K562 (cell line): ENCODE results near the gene RAD54L. TPM values are rescaled to one million over a fixed set of nuclear protein-coding genes. Genes with fewer than 3 reads are reported as not detected.

ENCODE experiments used
- ATAC-seq: fragments of 200-7000 bp; cut with Tn5 transposase; 3 replicates; pipeline ENCODE4 v1.9.1; 2020; ENCODE audit warnings: moderate library complexity
- BruUV-seq: library from RNA; stranded (reverse); fragments of 400-500 nt; replicated peaks from 2 replicates; lab custom pipeline; 2021; lab: Mats Ljungman, UMichigan
- CTCF ChIA-PET: fragments of 300-600 bp; formaldehyde crosslinking; extraction: SDS; loops from one replicate; lab custom pipeline; 2021; ENCODE audit warnings: low intra/inter-chr PET ratio; lab: Yijun Ruan, JAX
- POLR2A ChIA-PET: fragments of 300-600, 350-650 bp; sonication (Branson Sonifier 250); formaldehyde crosslinking; extraction: SDS; loops from one replicate; lab custom pipeline; 2021; ENCODE audit warnings: antibody characterized with exemption, inconsistent platforms; lab: Yijun Ruan, JAX
- DNase-seq, 4 experiments: peaks; one replicate each; pipeline versions ENCODE4 v3.0.0 to v3.0.0-alpha.2; 2011 to 2018; ENCODE audit warnings: low spot score in 3 of 4, mixed read lengths in 3 of 4; ENCODE audit errors: extremely low read depth in 1 of 4
- FAIRE-seq: peaks from 2 replicates; lab custom pipeline; 2011; peaks lifted over from hg19 to GRCh38; lab: Jason Lieb, UNC
- H2AFZ ChIP-seq: 2 replicates; pipeline ENCODE4 v1.6.0; 2011; ENCODE audit warnings: low read depth, low read length, control low read depth, inconsistent platforms
- H3K27ac ChIP-seq: fragments of 200-600 bp; 3 replicates; pipeline ENCODE4 v1.8.0; 2011; ENCODE audit warnings: low read depth, mild to moderate bottlenecking, control low read depth, inconsistent platforms, low read length, moderate library complexity, mixed read lengths; ENCODE audit errors: extremely low read depth
- H3K27me3 ChIP-seq, 2 experiments: fragments of 300-600 bp in 1 of 2; 2 replicates in 1 of 2; 3 replicates in 1 of 2; pipeline versions ENCODE4 v1.6.0 to v1.8.0; 2011; ENCODE audit warnings: inconsistent platforms in 2 of 2, low read length in 2 of 2, mild to moderate bottlenecking in 1 of 2, mixed read lengths in 1 of 2, moderate library complexity in 1 of 2; ENCODE audit not compliant: control insufficient read depth in 2 of 2, insufficient read depth in 2 of 2
- H3K36me3 ChIP-seq: fragments of 300-600 bp; 3 replicates; pipeline ENCODE4 v1.8.0; 2011; ENCODE audit warnings: mild to moderate bottlenecking, low read length, inconsistent platforms; ENCODE audit not compliant: control insufficient read depth, insufficient read depth
- H3K4me1 ChIP-seq, 2 experiments: fragments of 200-600 bp in 1 of 2; replicated peaks in 1 of 2; 2 replicates in 1 of 2; 3 replicates in 1 of 2; pipeline versions ENCODE4 v1.5.1 to v1.8.0; 2011; ENCODE audit warnings: inconsistent platforms in 2 of 2, low read length in 2 of 2, mild to moderate bottlenecking in 1 of 2, mixed read lengths in 1 of 2, moderate library complexity in 1 of 2; ENCODE audit not compliant: control insufficient read depth in 2 of 2, insufficient read depth in 2 of 2
- H3K4me2 ChIP-seq: 2 replicates; pipeline ENCODE4 v1.6.1; 2011; ENCODE audit warnings: low read length, control low read depth, inconsistent platforms, mixed read lengths; ENCODE audit not compliant: insufficient read depth
- H3K4me3 ChIP-seq: fragments of 200-600 bp; sonication (generic), shearing (Covaris generic); 2 replicates; pipeline ENCODE4 v1.5.1; 2016; ENCODE audit warnings: control low read depth, inconsistent platforms
- H3K79me2 ChIP-seq: fragments of 200-600 bp; 3 replicates; pipeline ENCODE4 v1.8.0; 2011; ENCODE audit warnings: low read length, inconsistent platforms; ENCODE audit not compliant: control insufficient read depth, insufficient read depth
- H3K9ac ChIP-seq, 2 experiments: 2 replicates each; pipeline versions ENCODE4 v1.6.0 to v1.6.1; 2011; ENCODE audit warnings: low read depth in 2 of 2, low read length in 2 of 2, control low read depth in 1 of 2, inconsistent platforms in 1 of 2, mild to moderate bottlenecking in 1 of 2, mixed read lengths in 1 of 2; ENCODE audit not compliant: insufficient read depth in 1 of 2
- H3K9me1 ChIP-seq: one replicate; pipeline ENCODE4 v1.6.0; 2011; ENCODE audit warnings: inconsistent platforms, mild to moderate bottlenecking, low read length, moderate library complexity; ENCODE audit not compliant: control insufficient read depth, insufficient read depth
- H3K9me3 ChIP-seq: replicated peaks from 2 replicates; pipeline ENCODE4 v1.5.1; 2011; ENCODE audit warnings: low read depth, low read length, inconsistent platforms; ENCODE audit not compliant: control insufficient read depth, insufficient read depth
- H4K20me1 ChIP-seq: replicated peaks from 2 replicates; pipeline ENCODE4 v1.6.1; 2011; ENCODE audit warnings: low read length, inconsistent platforms, mixed read lengths; ENCODE audit not compliant: control insufficient read depth, insufficient read depth
- CHD2 ChIP-seq: IDR thresholded peaks from 2 replicates; pipeline ENCODE4 v1.6.1; 2011; ENCODE audit warnings: low read depth, low read length
- FOSL1 ChIP-seq: fragments of 200-800 bp; sonication (Bioruptor generic); conservative IDR thresholded peaks from 2 replicates; pipeline ENCODE4 v1.6.1; 2016; ENCODE audit warnings: missing genetic modification characterization, missing compliant biosample characterization
- HOXB6 ChIP-seq: fragments of 250-450 bp; sonication (Bioruptor Pico); IDR thresholded peaks from 2 replicates; pipeline ENCODE4 v1.5.1; 2022; ENCODE audit warnings: mild to moderate bottlenecking, borderline replicate concordance
- JUN ChIP-seq, 2 experiments: sonication (generic) in 1 of 2; formaldehyde crosslinking in 1 of 2; IDR thresholded peaks; 2 replicates each; pipeline versions ENCODE4 v1.6.1 to v1.8.0; 2012 to 2022; ENCODE audit warnings: borderline replicate concordance in 2 of 2, mild to moderate bottlenecking in 2 of 2, improper control_type of control experiment in 1 of 2, low read depth in 1 of 2, low read length in 1 of 2, missing genetic modification reagents in 1 of 2
- KLF13 ChIP-seq: fragments of 450-650 bp; IDR thresholded peaks from 2 replicates; pipeline ENCODE4 v1.6.1; 2016; ENCODE audit warnings: missing genetic modification characterization, low read depth, mild to moderate bottlenecking, missing compliant biosample characterization, moderate library complexity, borderline replicate concordance
- KLF16 ChIP-seq: IDR thresholded peaks from 2 replicates; pipeline ENCODE4 v1.6.1; 2016; ENCODE audit warnings: antibody characterized with exemption
- LEF1 ChIP-seq: fragments of 450-650 bp; IDR thresholded peaks from 2 replicates; pipeline ENCODE4 v1.6.1; 2016; ENCODE audit warnings: mild to moderate bottlenecking
- RAD21 ChIP-seq, 2 experiments: fragments of 250-450 bp in 1 of 2; fragments of 450-650 bp in 1 of 2; sonication (Bioruptor Pico) in 1 of 2; formaldehyde crosslinking in 1 of 2; IDR thresholded peaks in 1 of 2; conservative IDR thresholded peaks in 1 of 2; 2 replicates each; pipeline versions ENCODE4 v1.4.0 to v1.8.0; 2020 to 2022; ENCODE audit warnings: mild to moderate bottlenecking in 2 of 2, moderate library complexity in 1 of 2
- SMARCA5 ChIP-seq: fragments of 450-650 bp; IDR thresholded peaks from 2 replicates; pipeline ENCODE4 v1.6.1; 2016
- SMC3 ChIP-seq: conservative IDR thresholded peaks from 2 replicates; pipeline ENCODE4 v1.6.1; 2011; ENCODE audit warnings: low read depth, low read length, improper control_type of control experiment; ENCODE audit not compliant: insufficient read depth
- TEAD4 ChIP-seq, 2 experiments: sonication (generic) in 1 of 2; formaldehyde crosslinking in 1 of 2; IDR thresholded peaks; 2 replicates each; pipeline versions ENCODE4 v1.6.1 to v1.8.0; 2012 to 2022; ENCODE audit warnings: borderline replicate concordance in 1 of 2, inconsistent platforms in 1 of 2, low read length in 1 of 2, mild to moderate bottlenecking in 1 of 2, missing genetic modification reagents in 1 of 2
- XRCC5 ChIP-seq: fragments of 200-400 bp; formaldehyde crosslinking; IDR thresholded peaks from 2 replicates; pipeline ENCODE4 v1.6.1; 2017; ENCODE audit warnings: low read depth, mild to moderate bottlenecking, low read length
- YY1 ChIP-seq, 3 experiments: IDR thresholded peaks; 2 replicates each; pipeline ENCODE4 v1.6.1; 2011; ENCODE audit warnings: low read length in 2 of 3, mild to moderate bottlenecking in 2 of 3, moderate library complexity in 2 of 3, borderline replicate concordance in 1 of 3, control low read depth in 1 of 3, low read depth in 1 of 3; ENCODE audit not compliant: insufficient read depth in 3 of 3, insufficient replicate concordance in 2 of 3, control insufficient read depth in 1 of 3, insufficient read length in 1 of 3; ENCODE audit errors: extremely low read depth in 1 of 3
- ZNF174 ChIP-seq: fragments of 250-450 bp; sonication (Bioruptor Pico); IDR thresholded peaks from 2 replicates; pipeline ENCODE4 v1.4.0; 2020; ENCODE audit warnings: mild to moderate bottlenecking
- ZNF3 ChIP-seq: fragments of 250-450 bp; sonication (Bioruptor Pico); IDR thresholded peaks from 2 replicates; pipeline ENCODE4 v1.5.0; 2021; ENCODE audit warnings: mild to moderate bottlenecking, moderate library complexity
- WGBS: fragments of 100-300 bp; shearing (Covaris generic); methylation state at CpG from one replicate; pipeline ENCODE4 v1.1.6; 2016; ENCODE audit warnings: low coverage, mixed read lengths; ENCODE audit not compliant: insufficient coverage; ENCODE audit errors: missing lambda C conversion rate; 5-methylcytosine and 5-hydroxymethylcytosine counted together
- in situ Hi-C: fragments of 300-500 bp; cut with MboI; formaldehyde crosslinking; loops from 4 replicates; pipeline ENCODE4 v1.15.0; 2018; ENCODE audit warnings: inconsistent platforms, mixed read lengths
- intact Hi-C: fragments of 100-400 bp; cut with micrococcal nuclease; formaldehyde crosslinking; loops from 2 replicates; pipeline ENCODE4 v1.14.2; 2022
- polyA plus RNA-seq, 8 experiments: library from polyadenylated mRNA; depleted of rRNA in 4 of 8; stranded (reverse) in 5 of 8; unstranded in 3 of 8; fragments of >200 nt; fragmentation: Nextera tagmentation in 2 of 8; fragmentation: Illumina TruSeq in 1 of 8; extraction: Ambion mirVana in 2 of 8; extraction: Trizol in 1 of 8; gene quantifications; 2 replicates each; pipeline versions ENCODE4 v1.2.1 to v1.2.3, GENCODE V29; 2011 to 2014; ENCODE audit warnings: inconsistent platforms in 1 of 8, missing spikeins in 1 of 8
- total RNA-seq, 7 experiments: library from RNA; depleted of rRNA in 6 of 7; stranded (reverse); fragments of >200 nt in 6 of 7; fragmentation: Illumina TruSeq in 2 of 7; extraction: Trizol in 2 of 7; gene quantifications; 2 replicates each; pipeline versions ENCODE4 v1.2.1 to v1.2.3, GENCODE V29; 2011 to 2021; ENCODE audit warnings: low replicate concordance in 1 of 7
- TF ChIP-seq, protein P1 (sequence below): sonication (generic); formaldehyde crosslinking; IDR thresholded peaks from 2 replicates; pipeline ENCODE4 v1.8.1; 2023; ENCODE audit warnings: mild to moderate bottlenecking, missing genetic modification reagents
- TF ChIP-seq, protein P2 (sequence below): sonication (generic); formaldehyde crosslinking; IDR thresholded peaks from 2 replicates; pipeline ENCODE4 v1.8.0; 2022; ENCODE audit warnings: missing genetic modification reagents, mild to moderate bottlenecking, moderate library complexity, borderline replicate concordance

RAD54L gene
- total and polyA plus RNA-seq, 9 of the 15 experiments (the other 6 are each of a cell fraction or from before 2014, with no cell fraction given), result 17.9 to 92.3 (median 37.5) TPM

DNA sequence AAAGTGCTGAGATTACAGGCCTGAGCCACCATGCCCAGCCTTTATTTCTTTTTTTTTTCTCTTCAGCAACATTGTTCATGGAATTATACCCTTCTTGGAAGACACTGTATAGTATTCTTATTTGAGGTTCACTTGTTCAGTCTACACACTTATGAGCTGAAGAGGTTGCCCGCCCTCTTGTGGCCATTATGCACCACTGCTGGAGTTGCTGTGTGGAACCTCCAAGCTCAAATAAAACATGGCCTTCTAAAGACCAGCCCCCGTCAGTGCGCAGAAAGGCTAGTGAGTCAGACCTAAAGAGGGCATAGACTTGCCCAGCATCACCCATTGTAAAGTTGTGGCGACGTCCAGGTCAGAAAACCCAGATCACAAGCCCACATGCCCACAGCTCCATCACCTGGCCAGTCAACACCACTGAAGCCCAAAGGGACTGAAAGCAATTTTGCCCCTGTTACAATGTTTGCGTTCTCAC lies 24.1 kb upstream of the RAD54L start:
- Histone ChIP-seq H3K4me2 (peak overlapping the region; percentile 53; the same call in 1 of the 2 replicates), H2AFZ (peak overlapping the region; percentile 85), H3K9me3 (no peaks in the 10 kb centered on the region), H3K36me3 (no peaks in the 10 kb centered on the region), H3K27ac (no peak overlapping the region), H4K20me1 (no peaks in the 10 kb centered on the region), H3K4me1 (peaks cover 0 to 5% of the 10 kb centered on the region in 2 experiments; a peak in 2 of 5 replicates), H3K79me2 (no peaks in the 10 kb centered on the region), H3K4me3 (no peak overlapping the region), H3K27me3 (no peaks in the 10 kb centered on the region), H3K9ac (peak overlapping the region in 1 of 2 experiments; percentile 1; a peak in 2 of 4 replicates), H3K9me1 (no peaks in the 10 kb centered on the region)
- in situ Hi-C loops (no loop called here), intact Hi-C loops (loop anchor here (1.0 to 2.0 kb wide), 3 partner anchors 25 to 186 kb away; partner anchors contain the start of gene POMGNT1)
- FAIRE-seq, result peak; percentile 96
- ATAC-seq, result peak; percentile 97
- BruUV-seq, result no TSS peak
- peak; percentile 69 to 91 (median 77) for DNase-seq
- POLR2A ChIA-PET, result interaction anchor here (0.7 to 3.3 kb wide), 17 partner anchors 8 to 538 kb away, joined by 3 to 19 read pairs (median 4); partner anchors contain the start of genes GPBP1L1, PIK3R3, POMGNT1 and RAD54L
- CTCF ChIA-PET, result interaction anchor here (0.6 to 4.6 kb wide), 4 partner anchors 39 to 187 kb away, joined by 3 to 44 read pairs (median 18); no protein-coding TSS in a partner anchor
- 6% methylated on average over 6 of the region's 6 CpGs for whole genome bisulfite sequencing
- 0 out of 2 replicates have a peak, but pooled peaks have one; percentile 19 for TF ChIP-seq FOSL1 (tag)
- no peak for TF ChIP-seq HOXB6 (CRISPR knock-in tag)
- peak; percentile 95 for TF ChIP-seq ZNF3
- peak; percentile 2; the same call in 1 of the 2 replicates for TF ChIP-seq SMARCA5
- TF ChIP-seq, protein P1, sequence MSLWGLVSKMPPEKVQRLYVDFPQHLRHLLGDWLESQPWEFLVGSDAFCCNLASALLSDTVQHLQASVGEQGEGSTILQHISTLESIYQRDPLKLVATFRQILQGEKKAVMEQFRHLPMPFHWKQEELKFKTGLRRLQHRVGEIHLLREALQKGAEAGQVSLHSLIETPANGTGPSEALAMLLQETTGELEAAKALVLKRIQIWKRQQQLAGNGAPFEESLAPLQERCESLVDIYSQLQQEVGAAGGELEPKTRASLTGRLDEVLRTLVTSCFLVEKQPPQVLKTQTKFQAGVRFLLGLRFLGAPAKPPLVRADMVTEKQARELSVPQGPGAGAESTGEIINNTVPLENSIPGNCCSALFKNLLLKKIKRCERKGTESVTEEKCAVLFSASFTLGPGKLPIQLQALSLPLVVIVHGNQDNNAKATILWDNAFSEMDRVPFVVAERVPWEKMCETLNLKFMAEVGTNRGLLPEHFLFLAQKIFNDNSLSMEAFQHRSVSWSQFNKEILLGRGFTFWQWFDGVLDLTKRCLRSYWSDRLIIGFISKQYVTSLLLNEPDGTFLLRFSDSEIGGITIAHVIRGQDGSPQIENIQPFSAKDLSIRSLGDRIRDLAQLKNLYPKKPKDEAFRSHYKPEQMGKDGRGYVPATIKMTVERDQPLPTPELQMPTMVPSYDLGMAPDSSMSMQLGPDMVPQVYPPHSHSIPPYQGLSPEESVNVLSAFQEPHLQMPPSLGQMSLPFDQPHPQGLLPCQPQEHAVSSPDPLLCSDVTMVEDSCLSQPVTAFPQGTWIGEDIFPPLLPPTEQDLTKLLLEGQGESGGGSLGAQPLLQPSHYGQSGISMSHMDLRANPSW (CRISPR knock-in tag), result no peak
- TF ChIP-seq JUN (IDR thresholded peaks at IDR 0.05; ENCODE audit: borderline replicate concordance, low read depth, low read length), result 0 out of 2 replicates have a peak, but pooled peaks have one; percentile 22
- TF ChIP-seq JUN (CRISPR knock-in tag; IDR thresholded peaks at IDR 0.05; ENCODE audit: borderline replicate concordance), result no peak
- TF ChIP-seq RAD21 (CRISPR knock-in tag; conservative IDR thresholded peaks at IDR 0.05 in 1 of 2, IDR thresholded peaks at IDR 0.05 in 1 of 2), result peak; percentile 90 to 94
- 0 out of 2 replicates have a peak, but pooled peaks have one; percentile 26 for TF ChIP-seq KLF16
- peak; percentile 21; the same call in 1 of the 2 replicates for TF ChIP-seq TEAD4 (IDR thresholded peaks at IDR 0.05; ENCODE audit: low read length)
- no peak for TF ChIP-seq TEAD4 (CRISPR knock-in tag; IDR thresholded peaks at IDR 0.05; ENCODE audit: borderline replicate concordance)
- TF ChIP-seq XRCC5, result 0 out of 2 replicates have a peak, but pooled peaks have one; percentile 45
- TF ChIP-seq YY1 (IDR thresholded peaks at IDR 0.05; ENCODE audit: borderline replicate concordance in 1 of 3, control insufficient read depth in 1 of 3, extremely low read depth in 1 of 3, insufficient read depth in 3 of 3, insufficient read length in 1 of 3, insufficient replicate concordance in 2 of 3, low read depth in 1 of 3, low read length in 2 of 3), result peak in 2 of 3 experiments; percentile 56 to 67
- no peak for TF ChIP-seq ZNF174 (CRISPR knock-in tag)
- TF ChIP-seq KLF13 (tag), result no peak
- TF ChIP-seq, protein P2, sequence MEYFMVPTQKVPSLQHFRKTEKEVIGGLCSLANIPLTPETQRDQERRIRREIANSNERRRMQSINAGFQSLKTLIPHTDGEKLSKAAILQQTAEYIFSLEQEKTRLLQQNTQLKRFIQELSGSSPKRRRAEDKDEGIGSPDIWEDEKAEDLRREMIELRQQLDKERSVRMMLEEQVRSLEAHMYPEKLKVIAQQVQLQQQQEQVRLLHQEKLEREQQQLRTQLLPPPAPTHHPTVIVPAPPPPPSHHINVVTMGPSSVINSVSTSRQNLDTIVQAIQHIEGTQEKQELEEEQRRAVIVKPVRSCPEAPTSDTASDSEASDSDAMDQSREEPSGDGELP (CRISPR knock-in tag), result peak; percentile 48; the same call in 1 of the 2 replicates
- TF ChIP-seq CHD2, result no peak
- no peak for TF ChIP-seq LEF1
- TF ChIP-seq SMC3, result peak; percentile 90
